H1 (cell line): Measurements from ENCODE around the gene SLC5A9. TPM values are rescaled to one million over a fixed set of nuclear protein-coding genes. Genes with fewer than 3 reads are reported as not detected.

ENCODE experiments used
- CTCF ChIA-PET: fragments of 300-600 bp; sonication (Branson Sonifier 250); formaldehyde crosslinking; loops from one replicate; lab custom pipeline; 2021; ENCODE audit not compliant: partially characterized antibody; lab: Charles Lee
- POLR2A ChIA-PET: fragments of 300-600 bp; sonication (Branson Sonifier 250); formaldehyde crosslinking; loops from one replicate; lab custom pipeline; 2021; ENCODE audit warnings: inconsistent platforms; ENCODE audit not compliant: partially characterized antibody; lab: Charles Lee
- DNase-seq, 2 experiments: peaks; one replicate each; pipeline versions ENCODE4 v3.0.0 to v3.0.0-alpha.2; 2010 to 2022; ENCODE audit warnings: low spot score in 2 of 2, low read depth in 1 of 2, mixed read lengths in 1 of 2
- FAIRE-seq: peaks from 2 replicates; lab custom pipeline; 2011; peaks lifted over from hg19 to GRCh38; lab: Jason Lieb, UNC
- H2AFZ ChIP-seq: 2 replicates; pipeline ENCODE4 v1.8.1; 2012; ENCODE audit warnings: low read length, inconsistent platforms
- H2AK5ac ChIP-seq: 2 replicates; pipeline ENCODE4 v1.6.1; 2013; ENCODE audit warnings: low read depth, low read length
- H2BK120ac ChIP-seq: replicated peaks from 2 replicates; pipeline ENCODE3; 2013; ENCODE audit warnings: low read depth, low read length, inconsistent platforms
- H2BK12ac ChIP-seq: 2 replicates; pipeline ENCODE4 v1.6.1; 2013; ENCODE audit warnings: low read depth, low read length
- H2BK15ac ChIP-seq: 2 replicates; pipeline ENCODE4 v1.6.1; 2013; ENCODE audit warnings: low read length
- H2BK20ac ChIP-seq: 2 replicates; pipeline ENCODE4 v1.6.1; 2013; ENCODE audit warnings: low read length
- H2BK5ac ChIP-seq: 2 replicates; pipeline ENCODE4 v1.6.1; 2013; ENCODE audit warnings: low read depth, low read length
- H3K14ac ChIP-seq: 2 replicates; pipeline ENCODE4 v1.6.1; 2013; ENCODE audit warnings: inconsistent platforms; ENCODE audit not compliant: insufficient read length
- H3K18ac ChIP-seq: 2 replicates; pipeline ENCODE4 v1.6.1; 2013; ENCODE audit warnings: low read length; ENCODE audit errors: extremely low read depth
- H3K23ac ChIP-seq: 2 replicates; pipeline ENCODE4 v1.6.1; 2013; ENCODE audit warnings: inconsistent platforms; ENCODE audit not compliant: insufficient read length
- H3K23me2 ChIP-seq: 2 replicates; pipeline ENCODE4 v1.6.1; 2013; ENCODE audit warnings: low read depth, low read length
- H3K27ac ChIP-seq: 2 replicates; pipeline ENCODE4 v1.6.1; 2011; ENCODE audit warnings: low read depth, low read length, inconsistent platforms
- H3K27me3 ChIP-seq, 4 experiments: replicated peaks in 1 of 4; 1 replicate in 1 of 4; 2 replicates in 3 of 4; pipeline versions ENCODE4 v1.6.1 to v1.8.1; 2011 to 2013; ENCODE audit warnings: low read length in 3 of 4, mild to moderate bottlenecking in 3 of 4, inconsistent platforms in 2 of 4, mixed read lengths in 2 of 4, moderate library complexity in 1 of 4; ENCODE audit not compliant: control insufficient read depth in 3 of 4, insufficient read depth in 3 of 4; ENCODE audit errors: extremely low read depth in 1 of 4
- H3K36me3 ChIP-seq, 4 experiments: 2 replicates each; pipeline versions ENCODE4 v1.6.1 to v1.8.1; 2011 to 2013; ENCODE audit warnings: mild to moderate bottlenecking in 4 of 4, low read length in 3 of 4, moderate library complexity in 2 of 4, control low read depth in 1 of 4, inconsistent platforms in 1 of 4; ENCODE audit not compliant: insufficient read depth in 4 of 4, control insufficient read depth in 2 of 4
- H3K4ac ChIP-seq: replicated peaks from 2 replicates; pipeline ENCODE3; 2013; ENCODE audit warnings: low read length, low read depth, mixed read lengths, inconsistent platforms; ENCODE audit not compliant: insufficient read length
- H3K4me1 ChIP-seq, 4 experiments: replicated peaks in 1 of 4; 1 replicate in 1 of 4; 2 replicates in 3 of 4; pipeline versions ENCODE4 v1.6.1 to v1.8.1; 2011 to 2013; ENCODE audit warnings: low read length in 3 of 4, inconsistent platforms in 2 of 4, mixed read lengths in 1 of 4; ENCODE audit not compliant: insufficient read depth in 4 of 4, control insufficient read depth in 3 of 4
- H3K4me2 ChIP-seq, 2 experiments: 2 replicates each; pipeline versions ENCODE4 v1.6.1 to v1.8.1; 2011 to 2013; ENCODE audit warnings: low read depth in 2 of 2, low read length in 2 of 2, control low read depth in 1 of 2, inconsistent platforms in 1 of 2, mild to moderate bottlenecking in 1 of 2; ENCODE audit not compliant: insufficient read depth in 1 of 2
- H3K4me3 ChIP-seq, 4 experiments: fragments of 200-600, 300-600 bp in 1 of 4; sonication (generic), shearing (Covaris generic), sonication (Bioruptor Twin) in 1 of 4; 2 replicates each; pipeline versions ENCODE4 v1.5.1 to v1.8.1; 2011 to 2016; ENCODE audit warnings: low read length in 4 of 4, low read depth in 3 of 4, control low read depth in 2 of 4, inconsistent platforms in 2 of 4, mild to moderate bottlenecking in 2 of 4, mixed read lengths in 1 of 4, moderate library complexity in 1 of 4; ENCODE audit not compliant: insufficient read depth in 2 of 4; ENCODE audit errors: extremely low read depth in 1 of 4
- H3K56ac ChIP-seq: replicated peaks from 2 replicates; pipeline ENCODE3; 2013; ENCODE audit warnings: low read depth, mild to moderate bottlenecking, mixed read lengths, low read length, inconsistent platforms; ENCODE audit not compliant: insufficient read length
- H3K79me1 ChIP-seq: 2 replicates; pipeline ENCODE4 v1.6.1; 2013; ENCODE audit warnings: low read depth, low read length, control low read depth
- H3K79me2 ChIP-seq, 2 experiments: 2 replicates each; pipeline versions ENCODE4 v1.6.1 to v1.8.1; 2012 to 2013; ENCODE audit warnings: low read length in 2 of 2, mild to moderate bottlenecking in 2 of 2, inconsistent platforms in 1 of 2; ENCODE audit not compliant: insufficient read depth in 2 of 2, control insufficient read depth in 1 of 2
- H3K9ac ChIP-seq, 4 experiments: replicated peaks in 1 of 4; 1 replicate in 1 of 4; 2 replicates in 3 of 4; pipeline versions ENCODE4 v1.6.1 to v1.8.1; 2011 to 2013; ENCODE audit warnings: low read depth in 3 of 4, low read length in 3 of 4, control low read depth in 2 of 4, mild to moderate bottlenecking in 2 of 4, moderate library complexity in 2 of 4, inconsistent platforms in 1 of 4; ENCODE audit errors: extremely low read depth in 1 of 4
- H3K9me3 ChIP-seq, 2 experiments: 2 replicates each; pipeline versions ENCODE4 v1.6.1 to v1.8.1; 2012 to 2013; ENCODE audit warnings: mild to moderate bottlenecking in 2 of 2, moderate library complexity in 2 of 2, control low read depth in 1 of 2, inconsistent platforms in 1 of 2, low read depth in 1 of 2, low read length in 1 of 2, mixed read lengths in 1 of 2; ENCODE audit not compliant: insufficient read depth in 2 of 2
- H4K20me1 ChIP-seq, 2 experiments: replicated peaks in 1 of 2; 2 replicates each; pipeline versions ENCODE3 to v1.8.1; 2011 to 2013; ENCODE audit warnings: inconsistent platforms in 2 of 2, low read length in 2 of 2, mild to moderate bottlenecking in 1 of 2; ENCODE audit not compliant: insufficient read depth in 2 of 2, control insufficient read depth in 1 of 2
- H4K5ac ChIP-seq: 2 replicates; pipeline ENCODE4 v1.6.1; 2013; ENCODE audit warnings: low read length, low read depth, mixed read lengths, inconsistent platforms; ENCODE audit not compliant: insufficient read length
- H4K8ac ChIP-seq: 2 replicates; pipeline ENCODE4 v1.8.0; 2013; ENCODE audit warnings: mild to moderate bottlenecking, moderate library complexity, low read length, inconsistent platforms; ENCODE audit not compliant: insufficient read depth; ENCODE audit errors: extremely low read depth
- H4K91ac ChIP-seq: replicated peaks from 2 replicates; pipeline ENCODE3; 2013; ENCODE audit warnings: low read length, mixed read lengths, inconsistent platforms; ENCODE audit not compliant: insufficient read length
- BRCA1 ChIP-seq: IDR thresholded peaks from 2 replicates; pipeline ENCODE4 v1.6.1; 2012; ENCODE audit warnings: low read depth, low read length, improper control_type of control experiment
- CREB1 ChIP-seq: IDR thresholded peaks from 2 replicates; pipeline ENCODE4 v1.6.1; 2012; ENCODE audit warnings: inconsistent platforms
- EGR1 ChIP-seq: IDR thresholded peaks from 2 replicates; pipeline ENCODE4 v1.6.1; 2011; ENCODE audit warnings: low read depth, low read length, borderline replicate concordance
- JUN ChIP-seq: IDR thresholded peaks from 2 replicates; pipeline ENCODE4 v1.6.1; 2011; ENCODE audit warnings: low read depth, mild to moderate bottlenecking, improper control_type of control experiment, low read length
- POLR2A ChIP-seq, 2 experiments: IDR thresholded peaks; 1 replicate in 1 of 2; 2 replicates in 1 of 2; pipeline ENCODE4 v1.6.1; 2011; ENCODE audit warnings: low read depth in 2 of 2, low read length in 2 of 2, mild to moderate bottlenecking in 2 of 2; ENCODE audit errors: control extremely low read depth in 1 of 2
- POLR2AphosphoS5 ChIP-seq: IDR thresholded peaks from 2 replicates; pipeline ENCODE4 v1.6.1; 2011; ENCODE audit warnings: low read depth, low read length
- SAP30 ChIP-seq: fragments of 300-600 bp; sonication (generic); IDR thresholded peaks from 2 replicates; pipeline ENCODE4 v1.7.1; 2012; ENCODE audit warnings: low read length, moderate library complexity, mild to moderate bottlenecking, inconsistent platforms; ENCODE audit not compliant: insufficient read depth, insufficient replicate concordance
- SIRT6 ChIP-seq: IDR thresholded peaks from one replicate; pipeline ENCODE4 v1.7.1; 2012; ENCODE audit warnings: low read length, inconsistent platforms
- SIX5 ChIP-seq: IDR thresholded peaks from 2 replicates; pipeline ENCODE4 v1.6.1; 2011; ENCODE audit warnings: mild to moderate bottlenecking, low read depth, low read length
- TAF1 ChIP-seq: IDR thresholded peaks from 2 replicates; pipeline ENCODE4 v1.6.1; 2011; ENCODE audit warnings: mild to moderate bottlenecking, low read depth, low read length
- TAF7 ChIP-seq: optimal IDR thresholded peaks from 2 replicates; pipeline ENCODE3; 2011; ENCODE audit warnings: low read depth, mild to moderate bottlenecking, inconsistent platforms, low read length, moderate library complexity, borderline replicate concordance
- TBP ChIP-seq: IDR thresholded peaks from 2 replicates; pipeline ENCODE4 v1.6.1; 2011; ENCODE audit warnings: low read depth, low read length, improper control_type of control experiment
- WGBS, 2 experiments: shearing (Covaris generic) in 1 of 2; methylation state at CpG; one replicate each; pipeline versions ENCODE4 v1.1.6 to v1.1.7; 2013 to 2015; ENCODE audit warnings: low lambda C conversion rate in 2 of 2, mixed read lengths in 2 of 2, inconsistent platforms in 1 of 2, low coverage in 1 of 2, missing lambda C conversion rate in 1 of 2; ENCODE audit not compliant: insufficient replicate concordance in 2 of 2, insufficient coverage in 1 of 2, insufficient read length in 1 of 2; ENCODE audit errors: extremely low coverage in 1 of 2, missing lambda C conversion rate in 1 of 2; 5-methylcytosine and 5-hydroxymethylcytosine counted together
- polyA plus RNA-seq, 7 experiments: library from polyadenylated mRNA; depleted of rRNA in 3 of 7; stranded (reverse) in 5 of 7; unstranded in 2 of 7; fragments of >200 nt in 5 of 7; fragments of 200-250 nt in 2 of 7; gene quantifications; 1 replicate in 5 of 7; 2 replicates in 1 of 7; 4 replicates in 1 of 7; pipeline versions ENCODE4 v1.2.1 to v1.2.3, GENCODE V29; 2011 to 2013; ENCODE audit warnings: missing spikeins in 2 of 7, mixed read lengths in 2 of 7
- total RNA-seq: library from RNA; stranded (reverse); fragmentation: NEBNext Ultra II Directional; extraction: Animal tissue kit (Norgen Biotek cat#: 25700); gene quantifications from 2 replicates; pipeline ENCODE4 v1.2.1, GENCODE V29; 2021
- TF ChIP-seq, protein P1 (sequence below): IDR thresholded peaks from 2 replicates; pipeline ENCODE4 v1.6.1; 2011; ENCODE audit warnings: low read length, improper control_type of control experiment
- TF ChIP-seq, protein P2 (sequence below): IDR thresholded peaks from 2 replicates; pipeline ENCODE4 v1.6.1; 2012; ENCODE audit warnings: inconsistent platforms

SLC5A9 gene
- total and polyA plus RNA-seq, 2 of the 8 experiments (the other 6 are each of a cell fraction or from before 2014, with no cell fraction given), result 0.03 TPM; not detected in 1

DNA sequence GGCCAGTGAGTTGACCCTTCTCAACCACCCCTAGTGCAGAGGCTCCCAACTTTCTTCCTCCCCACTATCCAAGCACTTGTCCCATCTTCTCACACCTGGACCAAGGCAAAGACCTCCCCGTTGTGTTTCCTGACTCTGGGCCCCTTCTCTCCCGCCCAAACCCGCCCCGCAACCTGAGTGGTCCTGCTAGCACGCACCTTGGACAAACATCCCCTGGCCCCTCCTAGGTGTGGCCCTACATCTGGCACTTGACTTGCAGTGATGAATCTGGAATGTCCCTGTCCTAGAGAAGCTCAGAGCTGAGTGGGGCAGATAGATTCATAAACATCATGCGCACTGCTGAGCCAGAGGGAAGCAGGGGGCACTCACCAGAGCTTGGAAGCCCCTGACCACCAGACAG lies 2.3 kb downstream of the SLC5A9 start:
- Histone ChIP-seq H3K79me1 (no peaks in the 10 kb centered on the region), H4K91ac (no peak overlapping the region), H4K5ac (no peak overlapping the region), H3K9ac (no peak overlapping the region), H3K9me3 (no peaks in the 10 kb centered on the region), H2BK20ac (no peak overlapping the region), H2BK12ac (no peak overlapping the region), H3K4me1 (no peaks in the 10 kb centered on the region), H2AK5ac (no peak overlapping the region), H3K79me2 (no peaks in the 10 kb centered on the region), H3K36me3 (no peaks in the 10 kb centered on the region; a peak in 1 of 8 replicates), H3K27me3 (peaks cover 0 to 1% (median 0%) of the 10 kb centered on the region in 4 experiments; a peak in 1 of 7 replicates), H3K4me3 (no peak overlapping the region), H3K23me2 (peaks cover 6% of the 10 kb centered on the region; the same call in 1 of the 2 replicates), H4K20me1 (peaks cover 0 to 4% of the 10 kb centered on the region in 2 experiments), H3K56ac (no peak overlapping the region), H3K18ac (no peak overlapping the region), H4K8ac (no peak overlapping the region), H2BK15ac (0 out of 2 replicates have a peak overlapping the region, but pooled peaks have one; percentile 25), H2BK120ac (no peak overlapping the region), H3K23ac (no peak overlapping the region), H3K27ac (no peak overlapping the region), H2BK5ac (no peak overlapping the region), H3K4me2 (no peak overlapping the region), H3K4ac (no peak overlapping the region), H2AFZ (no peak overlapping the region), H3K14ac (no peak overlapping the region)
- WGBS, 2 experiments, result 85% methylated on average over 3 of the region's 6 CpGs; no CpG with 5 or more reads in 1 of the 2 experiments
- DNase-seq, result no peak
- POLR2A ChIA-PET, result interaction anchor here (0.7 kb wide), 1 partner anchor 9 kb away, joined by 3 read pairs; no protein-coding TSS in a partner anchor
- FAIRE-seq, result no peak
- CTCF ChIA-PET, result interaction anchor here (0.9 to 4.7 kb wide), 7 partner anchors 9 to 306 kb away, joined by 3 to 30 read pairs (median 3); no protein-coding TSS in a partner anchor
- TF ChIP-seq, protein P1, sequence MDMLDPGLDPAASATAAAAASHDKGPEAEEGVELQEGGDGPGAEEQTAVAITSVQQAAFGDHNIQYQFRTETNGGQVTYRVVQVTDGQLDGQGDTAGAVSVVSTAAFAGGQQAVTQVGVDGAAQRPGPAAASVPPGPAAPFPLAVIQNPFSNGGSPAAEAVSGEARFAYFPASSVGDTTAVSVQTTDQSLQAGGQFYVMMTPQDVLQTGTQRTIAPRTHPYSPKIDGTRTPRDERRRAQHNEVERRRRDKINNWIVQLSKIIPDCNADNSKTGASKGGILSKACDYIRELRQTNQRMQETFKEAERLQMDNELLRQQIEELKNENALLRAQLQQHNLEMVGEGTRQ, result no peak
- TF ChIP-seq POLR2A (IDR thresholded peaks at IDR 0.05; ENCODE audit: control extremely low read depth in 1 of 2, low read depth in 2 of 2, low read length in 2 of 2) (no peak), POLR2AphosphoS5 (no peak), BRCA1 (no peak), CREB1 (no peak), EGR1 (no peak), SIRT6 (no peak), TBP (no peak), SAP30 (no peak), JUN (no peak), TAF1 (no peak), TAF7 (no peak), SIX5 (no peak)
- TF ChIP-seq, protein P2, sequence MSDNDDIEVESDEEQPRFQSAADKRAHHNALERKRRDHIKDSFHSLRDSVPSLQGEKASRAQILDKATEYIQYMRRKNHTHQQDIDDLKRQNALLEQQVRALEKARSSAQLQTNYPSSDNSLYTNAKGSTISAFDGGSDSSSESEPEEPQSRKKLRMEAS, result no peak
